WTC11 (cell line): ENCODE results near the gene HNRNPR. TPM values are rescaled to one million over a fixed set of nuclear protein-coding genes. Genes with fewer than 3 reads are reported as not detected.
"Not testable (repeated sequence)": the region's sequence is repeated elsewhere in the genome, so short reads cannot be mapped to it uniquely, and the experiment has no call there.

Source experiments
- ATAC-seq: fragments of 200-7000 bp; cut with Tn5 transposase; 2 replicates; pipeline ENCODE4 v1.10.0; 2021; ENCODE audit warnings: mild to moderate bottlenecking, moderate library complexity
- CTCF ChIA-PET: fragments of 300-600 bp; sonication (Branson Sonifier 250); formaldehyde crosslinking; loops from one replicate; lab custom pipeline; 2021; ENCODE audit warnings: antibody characterized with exemption; lab: Charles Lee
- POLR2A ChIA-PET: fragments of 350-600 bp; sonication (Branson Sonifier 250); formaldehyde crosslinking; loops from one replicate; lab custom pipeline; 2021; ENCODE audit warnings: antibody characterized with exemption; lab: Charles Lee
- DNase-seq: peaks from one replicate; pipeline ENCODE4 v3.0.0; 2021; ENCODE audit warnings: low spot score
- H3K27ac Mint-ChIP-seq: 2 replicates; pipeline ENCODE4 v1.8.0; 2021; ENCODE audit warnings: mixed read lengths
- H3K27me3 Mint-ChIP-seq: 2 replicates; pipeline ENCODE4 v1.8.0; 2021; ENCODE audit warnings: low read depth, mild to moderate bottlenecking, moderate library complexity, mixed read lengths
- H3K36me3 Mint-ChIP-seq: 2 replicates; pipeline ENCODE4 v1.8.0; 2021; ENCODE audit warnings: mixed read lengths
- H3K4me1 Mint-ChIP-seq: 2 replicates; pipeline ENCODE4 v1.8.0; 2022; ENCODE audit warnings: mixed read lengths
- H3K4me3 Mint-ChIP-seq: 2 replicates; pipeline ENCODE4 v1.8.0; 2021; ENCODE audit warnings: mild to moderate bottlenecking, moderate library complexity, mixed read lengths
- H3K9me3 Mint-ChIP-seq: 2 replicates; pipeline ENCODE4 v1.8.0; 2021; ENCODE audit warnings: mixed read lengths
- ATF1 ChIP-seq: sonication (generic); formaldehyde crosslinking; IDR thresholded peaks from 2 replicates; pipeline ENCODE4 v1.8.1; 2023; ENCODE audit warnings: mild to moderate bottlenecking, moderate library complexity, missing genetic modification reagents
- ATF3 ChIP-seq: sonication (generic); formaldehyde crosslinking; conservative IDR thresholded peaks from 2 replicates; pipeline ENCODE4 v1.8.1; 2022; ENCODE audit warnings: mild to moderate bottlenecking, missing genetic modification reagents
- CREB1 ChIP-seq: sonication (generic); formaldehyde crosslinking; IDR thresholded peaks from 2 replicates; pipeline ENCODE4 v1.8.0; 2023; ENCODE audit warnings: mild to moderate bottlenecking, missing genetic modification reagents
- E2F1 ChIP-seq: sonication (generic); formaldehyde crosslinking; IDR thresholded peaks from 2 replicates; pipeline ENCODE4 v1.8.0; 2022; ENCODE audit warnings: mild to moderate bottlenecking, missing genetic modification reagents
- IRF2 ChIP-seq: sonication (generic); formaldehyde crosslinking; IDR thresholded peaks from 2 replicates; pipeline ENCODE4 v1.8.0; 2022; ENCODE audit warnings: low read depth, missing genetic modification reagents, borderline replicate concordance
- JAZF1 ChIP-seq: fragments of 250-450 bp; sonication (Bioruptor Pico); IDR thresholded peaks from 2 replicates; pipeline ENCODE4 v1.9.0; 2021; ENCODE audit warnings: moderate library complexity, mild to moderate bottlenecking, inconsistent platforms
- NFYB ChIP-seq: sonication (generic); formaldehyde crosslinking; conservative IDR thresholded peaks from 2 replicates; pipeline ENCODE4 v1.8.0; 2022; ENCODE audit warnings: low read depth, missing genetic modification reagents
- TEAD1 ChIP-seq: sonication (generic); formaldehyde crosslinking; IDR thresholded peaks from 2 replicates; pipeline ENCODE4 v1.8.0; 2022; ENCODE audit warnings: mild to moderate bottlenecking, missing genetic modification reagents
- USF1 ChIP-seq: sonication (generic); formaldehyde crosslinking; IDR thresholded peaks from 2 replicates; pipeline ENCODE4 v1.8.0; 2022; ENCODE audit warnings: mild to moderate bottlenecking, missing genetic modification reagents
- ZNF396 ChIP-seq: fragments of 250-450 bp; sonication (Bioruptor Pico); IDR thresholded peaks from 2 replicates; pipeline ENCODE4 v1.8.0; 2021; ENCODE audit warnings: mild to moderate bottlenecking, moderate library complexity, borderline replicate concordance
- ZSCAN18 ChIP-seq: fragments of 250-450 bp; sonication (Bioruptor Pico); IDR thresholded peaks from 2 replicates; pipeline ENCODE4 v2.1.2; 2022; ENCODE audit warnings: mild to moderate bottlenecking, moderate library complexity
- total RNA-seq: library from RNA; stranded (reverse); gene quantifications from 3 replicates; pipeline ENCODE4 v1.2.3, GENCODE V29; 2021
- TF ChIP-seq, protein P1 (sequence below): sonication (generic); formaldehyde crosslinking; IDR thresholded peaks from 2 replicates; pipeline ENCODE4 v1.8.1; 2022; ENCODE audit warnings: mild to moderate bottlenecking, moderate library complexity, missing genetic modification reagents
- TF ChIP-seq, protein P2 (sequence below): fragments of 250-450 bp; sonication (Bioruptor Pico); IDR thresholded peaks from 2 replicates; pipeline ENCODE4 v1.9.0; 2021; ENCODE audit warnings: mild to moderate bottlenecking

The HNRNPR gene
- total RNA-seq, 1 experiment from 2014 or later: 178 TPM

- no peak for DNase-seq
- Mint-ChIP-seq H3K4me1 (no peaks in the 10 kb centered on the region), H3K4me3 (no peak overlapping the region), H3K27ac (peak overlapping the region; percentile 6; the same call in 1 of the 2 replicates)
- TF ChIP-seq, protein P1, sequence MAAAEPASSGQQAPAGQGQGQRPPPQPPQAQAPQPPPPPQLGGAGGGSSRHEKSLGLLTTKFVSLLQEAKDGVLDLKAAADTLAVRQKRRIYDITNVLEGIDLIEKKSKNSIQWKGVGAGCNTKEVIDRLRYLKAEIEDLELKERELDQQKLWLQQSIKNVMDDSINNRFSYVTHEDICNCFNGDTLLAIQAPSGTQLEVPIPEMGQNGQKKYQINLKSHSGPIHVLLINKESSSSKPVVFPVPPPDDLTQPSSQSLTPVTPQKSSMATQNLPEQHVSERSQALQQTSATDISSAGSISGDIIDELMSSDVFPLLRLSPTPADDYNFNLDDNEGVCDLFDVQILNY (CRISPR knock-in tag): no peak
- TF ChIP-seq TEAD1 (CRISPR knock-in tag): no peak
- no peak for TF ChIP-seq ATF3 (CRISPR knock-in tag)
- no peak for TF ChIP-seq ZNF396 (CRISPR knock-in tag)
- TF ChIP-seq USF1: no peak
- TF ChIP-seq, all 79 proteins: peak for 0
- H3K36me3 Mint-ChIP-seq: peaks cover 58% of the 10 kb centered on the region
- H3K9me3 Mint-ChIP-seq: no peaks in the 10 kb centered on the region
- ChIA-PET CTCF (no interaction called here), POLR2A (no interaction called here)
- no peak for ATAC-seq
- H3K27me3 Mint-ChIP-seq: no peaks in the 10 kb centered on the region
Observed at GRCh38 chr1:23325393-23325792, 18.7 kb downstream of the HNRNPR start.

DNA sequence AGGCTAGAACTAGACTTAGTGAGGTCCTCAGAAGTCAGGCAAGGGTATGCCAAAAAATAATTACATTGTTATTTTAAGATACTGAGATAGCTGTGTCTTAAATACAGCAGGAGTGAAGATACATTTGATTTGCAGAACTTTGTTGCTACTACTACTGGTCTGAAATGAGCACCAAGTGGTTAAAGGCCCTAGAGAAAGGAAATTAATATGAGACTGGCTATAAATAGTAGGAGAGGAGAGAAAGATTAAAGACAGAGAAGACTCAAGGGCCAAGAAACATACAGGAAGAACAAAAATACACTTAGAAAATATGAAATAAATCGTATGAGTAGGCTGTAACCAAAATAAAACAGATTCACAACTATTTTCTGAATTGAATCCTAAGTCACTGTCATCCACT is 21.3 kb downstream of the HNRNPR start:
- ChIA-PET POLR2A (interaction anchor here (0.7 kb wide), 1 partner anchor 13 kb away, joined by 3 read pairs; no protein-coding TSS in a partner anchor), CTCF (no interaction called here)
- no peak for TF ChIP-seq JAZF1 (CRISPR knock-in tag)
- TF ChIP-seq ZSCAN18 (CRISPR knock-in tag): no peak
- no peak for TF ChIP-seq NFYB (CRISPR knock-in tag)
- no peak for TF ChIP-seq IRF2
- TF ChIP-seq ATF1 (CRISPR knock-in tag): no peak
- no peak for TF ChIP-seq USF1
- no peak for TF ChIP-seq E2F1 (CRISPR knock-in tag)
- no peaks in the 10 kb centered on the region for H3K27me3 Mint-ChIP-seq
- H3K9me3 Mint-ChIP-seq: no peaks in the 10 kb centered on the region
- peaks cover 64% of the 10 kb centered on the region for H3K36me3 Mint-ChIP-seq
- H3K27ac Mint-ChIP-seq: no peak overlapping the region
- H3K4me3 Mint-ChIP-seq: no peak overlapping the region
- H3K4me1 Mint-ChIP-seq: no peaks in the 10 kb centered on the region
- ATAC-seq (no peak), DNase-seq (no peak)

GRCh38 chr1:23310280-23310679 is 33.8 kb downstream of the HNRNPR start:
- CTCF ChIA-PET: interaction anchor here (1.0 kb wide), 1 partner anchor 93 kb away, joined by 4 read pairs; no protein-coding TSS in a partner anchor
- DNase-seq, H3K27me3 Mint-ChIP-seq, POLR2A ChIA-PET, ATAC-seq, H3K27ac Mint-ChIP-seq, H3K9me3 Mint-ChIP-seq, H3K4me3 Mint-ChIP-seq: not testable (repeated sequence)
- H3K36me3 Mint-ChIP-seq: peaks cover 46% of the 10 kb centered on the region
- peaks cover 24% of the 10 kb centered on the region for H3K4me1 Mint-ChIP-seq

DNA sequence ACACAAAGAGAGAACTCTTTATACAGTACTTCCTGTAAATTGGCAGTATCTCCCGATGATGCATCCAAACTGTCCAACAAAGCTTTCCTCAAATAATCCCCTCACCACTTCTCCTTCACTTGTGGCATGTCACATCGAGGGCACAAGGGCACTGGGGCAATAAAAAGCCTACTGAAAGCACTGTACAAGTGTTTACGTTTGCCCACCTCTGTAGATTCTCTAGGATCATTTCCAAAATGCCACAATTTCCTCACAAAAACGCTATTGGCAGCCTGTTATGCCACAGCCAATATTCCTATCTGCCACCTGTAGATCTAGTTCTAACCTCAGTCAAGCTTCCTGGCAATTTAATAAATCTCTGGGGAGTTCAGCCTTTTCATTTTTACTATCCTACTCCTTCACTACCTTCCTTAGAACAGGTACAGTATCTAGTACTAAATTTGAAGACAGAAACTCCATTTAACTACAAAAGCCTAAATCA is 39.9 kb downstream of the HNRNPR start:
- no peak for DNase-seq
- peaks cover 36% of the 10 kb centered on the region for H3K36me3 Mint-ChIP-seq
- ChIA-PET CTCF (no interaction called here), POLR2A (no interaction called here)
- no peak overlapping the region for H3K4me3 Mint-ChIP-seq
- peaks cover 7% of the 10 kb centered on the region for H3K4me1 Mint-ChIP-seq
- no peaks in the 10 kb centered on the region for H3K9me3 Mint-ChIP-seq
- H3K27ac Mint-ChIP-seq: no peak overlapping the region
- no peaks in the 10 kb centered on the region for H3K27me3 Mint-ChIP-seq
- no peak for ATAC-seq
- no peak for TF ChIP-seq JAZF1 (CRISPR knock-in tag)
- TF ChIP-seq, protein P2, sequence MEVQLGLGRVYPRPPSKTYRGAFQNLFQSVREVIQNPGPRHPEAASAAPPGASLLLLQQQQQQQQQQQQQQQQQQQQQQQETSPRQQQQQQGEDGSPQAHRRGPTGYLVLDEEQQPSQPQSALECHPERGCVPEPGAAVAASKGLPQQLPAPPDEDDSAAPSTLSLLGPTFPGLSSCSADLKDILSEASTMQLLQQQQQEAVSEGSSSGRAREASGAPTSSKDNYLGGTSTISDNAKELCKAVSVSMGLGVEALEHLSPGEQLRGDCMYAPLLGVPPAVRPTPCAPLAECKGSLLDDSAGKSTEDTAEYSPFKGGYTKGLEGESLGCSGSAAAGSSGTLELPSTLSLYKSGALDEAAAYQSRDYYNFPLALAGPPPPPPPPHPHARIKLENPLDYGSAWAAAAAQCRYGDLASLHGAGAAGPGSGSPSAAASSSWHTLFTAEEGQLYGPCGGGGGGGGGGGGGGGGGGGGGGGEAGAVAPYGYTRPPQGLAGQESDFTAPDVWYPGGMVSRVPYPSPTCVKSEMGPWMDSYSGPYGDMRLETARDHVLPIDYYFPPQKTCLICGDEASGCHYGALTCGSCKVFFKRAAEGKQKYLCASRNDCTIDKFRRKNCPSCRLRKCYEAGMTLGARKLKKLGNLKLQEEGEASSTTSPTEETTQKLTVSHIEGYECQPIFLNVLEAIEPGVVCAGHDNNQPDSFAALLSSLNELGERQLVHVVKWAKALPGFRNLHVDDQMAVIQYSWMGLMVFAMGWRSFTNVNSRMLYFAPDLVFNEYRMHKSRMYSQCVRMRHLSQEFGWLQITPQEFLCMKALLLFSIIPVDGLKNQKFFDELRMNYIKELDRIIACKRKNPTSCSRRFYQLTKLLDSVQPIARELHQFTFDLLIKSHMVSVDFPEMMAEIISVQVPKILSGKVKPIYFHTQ (CRISPR knock-in tag): no peak
- no peak for TF ChIP-seq CREB1 (CRISPR knock-in tag)
